ENCODE results near the gene MTCH2. TPM values are rescaled to one million over a fixed set of nuclear protein-coding genes. Genes with fewer than 3 reads are reported as not detected.
"Not testable (repeated sequence)": the region's sequence is repeated elsewhere in the genome, so short reads cannot be mapped to it uniquely, and the experiment has no call there.

Gene MTCH2
- total RNA-seq, 2 experiments from 2014 or later, result 70.9 to 100 TPM

- no peaks in the 10 kb centered on the region for H3K36me3 Mint-ChIP-seq
- DNase-seq (no peak), ATAC-seq (no peak)
- no peaks in the 10 kb centered on the region for H3K9me3 Mint-ChIP-seq (ENCODE audit: low read depth)
- CTCF ChIA-PET, result interaction anchor here (1.4 kb wide), 1 partner anchor 18 kb away, joined by 4 read pairs; no protein-coding TSS in a partner anchor
- H3K27me3 Mint-ChIP-seq, result peaks cover 2% of the 10 kb centered on the region
- no peak overlapping the region for H3K27ac Mint-ChIP-seq
- peaks cover 3% of the 10 kb centered on the region for H3K4me1 Mint-ChIP-seq
- no peak overlapping the region for H3K4me3 Mint-ChIP-seq
Observed at GRCh38 chr11:47661245-47661644, 18.9 kb upstream of the MTCH2 start.

GRCh38 chr11:47659276-47659675 is 16.9 kb upstream of the MTCH2 start:
- no peak for DNase-seq
- H3K4me1 Mint-ChIP-seq, result peaks cover 3% of the 10 kb centered on the region
- no peaks in the 10 kb centered on the region for H3K36me3 Mint-ChIP-seq
- CTCF ChIA-PET, result no interaction called here
- no peak overlapping the region for H3K27ac Mint-ChIP-seq
- H3K27me3 Mint-ChIP-seq, result peaks cover 10% of the 10 kb centered on the region
- ATAC-seq, result no peak
- no peaks in the 10 kb centered on the region for H3K9me3 Mint-ChIP-seq (ENCODE audit: low read depth)
- no peak overlapping the region for H3K4me3 Mint-ChIP-seq

GRCh38 chr11:47656260-47656885 is 14.0 kb upstream of the MTCH2 start:
- H3K27ac Mint-ChIP-seq, result no peak overlapping the region
- ATAC-seq, result no peak

GRCh38 chr11:47651818-47652469 is 9.6 kb upstream of the MTCH2 start:
- no peak overlapping the region for H3K27ac Mint-ChIP-seq
- no peaks in the 10 kb centered on the region for H3K4me1 Mint-ChIP-seq
- DNase-seq (no peak), ATAC-seq (no peak)
- H3K36me3 Mint-ChIP-seq, result peaks cover 6% of the 10 kb centered on the region
- peaks cover 7% of the 10 kb centered on the region for H3K9me3 Mint-ChIP-seq (ENCODE audit: low read depth)
- CTCF ChIA-PET, result no interaction called here
- H3K27me3 Mint-ChIP-seq, result peaks cover 10% of the 10 kb centered on the region
- no peak overlapping the region for H3K4me3 Mint-ChIP-seq

More at GRCh38 chr11:47656260-47656885, 14.0 kb upstream of the MTCH2 start:
- Mint-ChIP-seq H3K9me3 (ENCODE audit: low read depth) (peaks cover 7% of the 10 kb centered on the region), H3K36me3 (peaks cover 6% of the 10 kb centered on the region), H3K27me3 (peaks cover 10% of the 10 kb centered on the region), H3K4me3 (no peak overlapping the region), H3K4me1 (no peaks in the 10 kb centered on the region)
- no peak for DNase-seq
- CTCF ChIA-PET, result no interaction called here

- CTCF ChIA-PET, result no interaction called here
- H3K4me1 Mint-ChIP-seq, result no peaks in the 10 kb centered on the region
- DNase-seq, result no peak
- ATAC-seq, result no peak
- peaks cover 7% of the 10 kb centered on the region for H3K9me3 Mint-ChIP-seq (ENCODE audit: low read depth)
- H3K27ac Mint-ChIP-seq, result no peak overlapping the region
- H3K36me3 Mint-ChIP-seq, result peaks cover 6% of the 10 kb centered on the region
- H3K27me3 Mint-ChIP-seq, result no peaks in the 10 kb centered on the region
- no peak overlapping the region for H3K4me3 Mint-ChIP-seq
Observed at GRCh38 chr11:47649276-47649675, 6.9 kb upstream of the MTCH2 start.

- Mint-ChIP-seq H3K27ac (no peak overlapping the region), H3K4me1 (peaks cover 16% of the 10 kb centered on the region), H3K36me3 (peaks cover 2% of the 10 kb centered on the region), H3K4me3 (no peak overlapping the region), H3K27me3 (no peaks in the 10 kb centered on the region), H3K9me3 (ENCODE audit: low read depth) (no peaks in the 10 kb centered on the region)
- DNase-seq (no peak), ATAC-seq (no peak)
- CTCF ChIA-PET, result no interaction called here
Observed at GRCh38 chr11:47646019-47646418, 3.7 kb upstream of the MTCH2 start.

GRCh38 chr11:47645500-47645899 is 3.1 kb upstream of the MTCH2 start:
- Mint-ChIP-seq H3K4me1 (peaks cover 22% of the 10 kb centered on the region), H3K9me3 (ENCODE audit: low read depth) (no peaks in the 10 kb centered on the region), H3K4me3 (no peak overlapping the region), H3K27me3 (no peaks in the 10 kb centered on the region), H3K36me3 (peaks cover 2% of the 10 kb centered on the region), H3K27ac (no peak overlapping the region)
- CTCF ChIA-PET, result no interaction called here
- ATAC-seq (no peak), DNase-seq (no peak)

GRCh38 chr11:47641600-47642098 is 710 bp downstream of the MTCH2 start:
- H3K4me1 Mint-ChIP-seq, result peaks cover 36% of the 10 kb centered on the region
- no peaks in the 10 kb centered on the region for H3K27me3 Mint-ChIP-seq
- peak overlapping the region; percentile 91 for H3K27ac Mint-ChIP-seq
- CTCF ChIA-PET, result interaction anchor here (0.6 to 1.5 kb wide), 5 partner anchors 32 to 209 kb away, joined by 3 to 6 read pairs (median 4); no protein-coding TSS in a partner anchor
- ATAC-seq (no peak), DNase-seq (no peak)
- H3K4me3 Mint-ChIP-seq, result peak overlapping the region; percentile 91
- no peaks in the 10 kb centered on the region for H3K9me3 Mint-ChIP-seq (ENCODE audit: low read depth)
- peaks cover 12% of the 10 kb centered on the region for H3K36me3 Mint-ChIP-seq

- H3K4me1 Mint-ChIP-seq, result peaks cover 36% of the 10 kb centered on the region
- H3K4me3 Mint-ChIP-seq, result peak overlapping the region; percentile 91
- not testable (repeated sequence) for DNase-seq; ATAC-seq; H3K27me3 Mint-ChIP-seq; H3K27ac Mint-ChIP-seq; H3K9me3 Mint-ChIP-seq (ENCODE audit: low read depth)
- CTCF ChIA-PET, result interaction anchor here (1.5 kb wide), 1 partner anchor 76 kb away, joined by 6 read pairs; no protein-coding TSS in a partner anchor
- H3K36me3 Mint-ChIP-seq, result peaks cover 12% of the 10 kb centered on the region
Observed at GRCh38 chr11:47640506-47640905, 1.9 kb downstream of the MTCH2 start.

GRCh38 chr11:47636331-47636730 is 6.0 kb downstream of the MTCH2 start:
- peaks cover 23% of the 10 kb centered on the region for H3K4me1 Mint-ChIP-seq
- H3K4me3 Mint-ChIP-seq; H3K9me3 Mint-ChIP-seq (ENCODE audit: low read depth); H3K27me3 Mint-ChIP-seq; ATAC-seq; DNase-seq; CTCF ChIA-PET; H3K27ac Mint-ChIP-seq: not testable (repeated sequence)
- H3K36me3 Mint-ChIP-seq, result peaks cover 32% of the 10 kb centered on the region

GRCh38 chr11:47631473-47631872 is 10.9 kb downstream of the MTCH2 start:
- Mint-ChIP-seq H3K9me3 (ENCODE audit: low read depth) (no peaks in the 10 kb centered on the region), H3K27ac (no peak overlapping the region), H3K4me3 (no peak overlapping the region), H3K27me3 (no peaks in the 10 kb centered on the region), H3K4me1 (no peaks in the 10 kb centered on the region), H3K36me3 (peaks cover 46% of the 10 kb centered on the region)
- DNase-seq, result no peak
- CTCF ChIA-PET, result no interaction called here
- ATAC-seq, result no peak

- H3K36me3 Mint-ChIP-seq, result peaks cover 42% of the 10 kb centered on the region
- no peak overlapping the region for H3K4me3 Mint-ChIP-seq
- H3K27ac Mint-ChIP-seq, result no peak overlapping the region
- H3K9me3 Mint-ChIP-seq (ENCODE audit: low read depth), result no peaks in the 10 kb centered on the region
- H3K27me3 Mint-ChIP-seq, result no peaks in the 10 kb centered on the region
- ATAC-seq, result no peak
- no peaks in the 10 kb centered on the region for H3K4me1 Mint-ChIP-seq
- CTCF ChIA-PET, result interaction anchor here (0.6 kb wide), 1 partner anchor 55 kb away, joined by 3 read pairs; no protein-coding TSS in a partner anchor
- no peak for DNase-seq
Observed at GRCh38 chr11:47628026-47628425, 14.3 kb downstream of the MTCH2 start.

GRCh38 chr11:47626234-47626633 is 16.1 kb downstream of the MTCH2 start:
- no peak overlapping the region for H3K4me3 Mint-ChIP-seq
- DNase-seq, result no peak
- H3K36me3 Mint-ChIP-seq, result peaks cover 39% of the 10 kb centered on the region
- ATAC-seq, result no peak
- H3K4me1 Mint-ChIP-seq, result no peaks in the 10 kb centered on the region
- H3K9me3 Mint-ChIP-seq (ENCODE audit: low read depth), result no peaks in the 10 kb centered on the region
- CTCF ChIA-PET, result no interaction called here
- H3K27me3 Mint-ChIP-seq, result no peaks in the 10 kb centered on the region
- H3K27ac Mint-ChIP-seq, result no peak overlapping the region

- Mint-ChIP-seq H3K4me1 (peaks cover 23% of the 10 kb centered on the region), H3K4me3 (no peak overlapping the region), H3K27ac (no peak overlapping the region), H3K9me3 (ENCODE audit: low read depth) (no peaks in the 10 kb centered on the region), H3K27me3 (no peaks in the 10 kb centered on the region), H3K36me3 (peaks cover 29% of the 10 kb centered on the region)
- no peak for ATAC-seq
- no peak for DNase-seq
- CTCF ChIA-PET, result interaction anchor here (1.5 kb wide), 1 partner anchor 232 kb away, joined by 3 read pairs; no protein-coding TSS in a partner anchor
Observed at GRCh38 chr11:47620836-47621378, 21.5 kb downstream of the MTCH2 start.

Measured in activated CD8-positive, alpha-beta memory T cell treated with anti-CD3 and anti-CD28 coated beads, Interleukin-2, amount 10 ng/mL, durations not matched to agents 7 days and 5 days (primary cell).